HG02981 (cell line): Measurements from ENCODE around the gene KLHL41.
A peak's percentile ranks its signal among the peaks of the same experiment; 100 is the strongest.

Experiments used
- ATAC-seq: cut with Tn5 transposase; IDR thresholded peaks from one replicate; pipeline ENCODE4 v1.9.1; 2021; ENCODE audit warnings: mild to moderate bottlenecking, moderate library complexity; ENCODE audit not compliant: unreplicated experiment

KLHL41 gene

GRCh38 chr2:169509298-169509885 is at the start of gene KLHL41:
Gene KLHL41, plus strand, starts transcription at chr2:169509702. Its CDS starts 77 bp downstream, at chr2:169509779.
- ATAC-seq, result no peak

GRCh38 chr2:169461143-169461542 is 48.4 kb upstream of the KLHL41 start:
- no peak for ATAC-seq

- no peak for ATAC-seq
Observed at GRCh38 chr2:169462896-169463695, 46.4 kb upstream of the KLHL41 start.

GRCh38 chr2:169464466-169464865 is 45.0 kb upstream of the KLHL41 start:
- no peak for ATAC-seq

- ATAC-seq, result no peak
Observed at GRCh38 chr2:169464882-169465281, 44.6 kb upstream of the KLHL41 start.

- no peak for ATAC-seq
Observed at GRCh38 chr2:169468841-169469240, 40.7 kb upstream of the KLHL41 start.

- ATAC-seq, result no peak
Observed at GRCh38 chr2:169469952-169470572, 39.4 kb upstream of the KLHL41 start.

- ATAC-seq, result no peak
Observed at GRCh38 chr2:169472249-169472648, 37.3 kb upstream of the KLHL41 start.

- no peak for ATAC-seq
Observed at GRCh38 chr2:169476459-169476858, 33.0 kb upstream of the KLHL41 start.

- ATAC-seq, result no peak
Observed at GRCh38 chr2:169478339-169478738, 31.2 kb upstream of the KLHL41 start.

- ATAC-seq, result no peak
Observed at GRCh38 chr2:169478745-169479256, 30.7 kb upstream of the KLHL41 start.

- ATAC-seq, result peak; percentile 97
Observed at GRCh38 chr2:169479257-169480078, 30.0 kb upstream of the KLHL41 start, which contains the start of gene BBS5. Gene BBS5, plus strand, starts transcription at chr2:169479494. Its CDS starts 60 bp downstream, at chr2:169479554.

GRCh38 chr2:169480079-169480465 is 29.4 kb upstream of the KLHL41 start:
- no peak for ATAC-seq

GRCh38 chr2:169485650-169486138 is 23.8 kb upstream of the KLHL41 start:
- ATAC-seq, result no peak

GRCh38 chr2:169486487-169486886 is 23.0 kb upstream of the KLHL41 start:
- ATAC-seq, result no peak

- ATAC-seq, result no peak
Observed at GRCh38 chr2:169490834-169491233, 18.7 kb upstream of the KLHL41 start.

- ATAC-seq, result no peak
Observed at GRCh38 chr2:169491378-169491777, 18.1 kb upstream of the KLHL41 start.

GRCh38 chr2:169493360-169493759 is 16.1 kb upstream of the KLHL41 start:
- no peak for ATAC-seq

- ATAC-seq, result no peak
Observed at GRCh38 chr2:169495310-169495928, 14.1 kb upstream of the KLHL41 start.

- no peak for ATAC-seq
Observed at GRCh38 chr2:169504651-169505050, 4.9 kb upstream of the KLHL41 start.
